HEK293T (cell line): ENCODE results near the gene HMCN2.

ENCODE experiments used
- CTCF ChIA-PET: fragments of 350-600 bp; formaldehyde crosslinking; extraction: SDS; loops from one replicate; lab custom pipeline; 2021; ENCODE audit warnings: antibody characterized with exemption, inconsistent platforms; lab: Yijun Ruan, JAX
- POLR2A ChIA-PET: fragments of 350-600 bp; formaldehyde crosslinking; extraction: SDS; loops from one replicate; lab custom pipeline; 2020; ENCODE audit warnings: antibody characterized with exemption, inconsistent platforms; lab: Yijun Ruan, JAX
- DNase-seq: peaks from one replicate; pipeline ENCODE4 v3.0.0; 2012; ENCODE audit warnings: mixed read lengths; ENCODE audit errors: extremely low spot score
- ARNT ChIP-seq: fragments of 450-650 bp; IDR thresholded peaks from 2 replicates; pipeline ENCODE4 v1.6.1; 2017; ENCODE audit warnings: mild to moderate bottlenecking
- BHLHE40 ChIP-seq: fragments of 450-650 bp; IDR thresholded peaks from 2 replicates; pipeline ENCODE4 v1.6.1; 2016; ENCODE audit warnings: mild to moderate bottlenecking, moderate library complexity, borderline replicate concordance
- CTBP1 ChIP-seq: fragments of 450-650 bp; IDR thresholded peaks from 2 replicates; pipeline ENCODE4 v1.6.1; 2016; ENCODE audit warnings: borderline replicate concordance
- ELF4 ChIP-seq: fragments of 450-650 bp; IDR thresholded peaks from 2 replicates; pipeline ENCODE4 v1.6.1; 2017; ENCODE audit warnings: antibody characterized with exemption
- FOXA1 ChIP-seq: fragments of 450-650 bp; IDR thresholded peaks from 2 replicates; pipeline ENCODE4 v1.6.1; 2016; ENCODE audit warnings: mild to moderate bottlenecking
- FOXK2 ChIP-seq: fragments of 450-650 bp; IDR thresholded peaks from 2 replicates; pipeline ENCODE4 v1.6.1; 2016; ENCODE audit warnings: mild to moderate bottlenecking
- FOXM1 ChIP-seq: fragments of 450-650 bp; IDR thresholded peaks from 2 replicates; pipeline ENCODE4 v1.6.1; 2017; ENCODE audit warnings: mild to moderate bottlenecking, borderline replicate concordance
- HDGF ChIP-seq: fragments of 450-650 bp; IDR thresholded peaks from 2 replicates; pipeline ENCODE4 v1.6.1; 2017; ENCODE audit warnings: antibody characterized with exemption, borderline replicate concordance
- L3MBTL2 ChIP-seq: fragments of 450-650 bp; conservative IDR thresholded peaks from 2 replicates; pipeline ENCODE4 v1.6.1; 2016; ENCODE audit warnings: mild to moderate bottlenecking
- LEF1 ChIP-seq: fragments of 450-650 bp; IDR thresholded peaks from 2 replicates; pipeline ENCODE4 v1.6.1; 2017; ENCODE audit warnings: mild to moderate bottlenecking, borderline replicate concordance
- NFRKB ChIP-seq: fragments of 450-650 bp; IDR thresholded peaks from 2 replicates; pipeline ENCODE4 v1.6.1; 2016; ENCODE audit warnings: mild to moderate bottlenecking, moderate library complexity
- SP1 ChIP-seq: fragments of 450-650 bp; IDR thresholded peaks from 2 replicates; pipeline ENCODE4 v1.6.1; 2017
- SUZ12 ChIP-seq: fragments of 450-650 bp; IDR thresholded peaks from 2 replicates; pipeline ENCODE4 v1.6.1; 2016; ENCODE audit warnings: mild to moderate bottlenecking
- TARDBP ChIP-seq: fragments of 450-650 bp; IDR thresholded peaks from 2 replicates; pipeline ENCODE4 v1.6.1; 2016
- ZNF384 ChIP-seq: fragments of 450-650 bp; IDR thresholded peaks from 2 replicates; pipeline ENCODE4 v1.6.1; 2016
- TF ChIP-seq, protein P1 (sequence below): fragments of 450-650 bp; IDR thresholded peaks from 2 replicates; pipeline ENCODE4 v1.6.1; 2016

HMCN2 gene

DNA sequence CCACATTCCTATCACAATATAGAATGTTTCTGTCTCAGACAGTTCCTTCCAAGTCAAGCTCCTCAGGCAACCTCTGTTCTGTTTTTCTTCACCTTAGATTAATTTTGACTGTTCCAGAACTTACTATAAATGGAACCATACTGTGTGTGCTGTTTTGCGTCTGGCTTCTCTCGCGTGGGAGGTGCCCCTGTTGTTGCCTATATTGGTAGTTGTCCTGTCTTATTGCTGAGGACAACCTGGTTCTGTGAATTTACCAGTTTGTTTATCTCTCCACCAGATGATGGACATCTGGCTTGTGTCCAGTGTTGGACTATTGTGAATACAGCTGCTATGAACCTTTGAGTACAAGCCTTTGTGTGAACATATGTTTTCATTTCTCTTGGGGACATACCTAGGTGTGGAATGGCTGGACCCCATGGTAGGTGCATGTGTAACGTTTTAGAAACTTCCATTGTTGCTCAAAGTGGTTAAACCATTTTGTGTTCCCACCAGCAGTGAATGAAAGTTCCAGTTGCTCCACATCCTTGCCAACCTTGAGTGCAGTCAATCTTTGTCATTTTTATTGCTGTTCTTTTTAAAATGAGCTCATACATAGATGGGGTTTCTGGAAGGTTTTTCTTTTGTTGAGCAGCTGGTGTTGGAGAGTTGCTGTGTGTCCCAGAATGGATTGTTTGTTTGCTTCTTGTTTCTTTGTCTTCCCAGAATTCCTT, 18.1 kb downstream of the HMCN2 start:
- ChIA-PET CTCF (interaction anchor here (0.7 kb wide), 1 partner anchor 28 kb away, joined by 4 read pairs; no protein-coding TSS in a partner anchor), POLR2A (no interaction called here)
- DNase-seq = no peak
- no peak for TF ChIP-seq LEF1
- no peak for TF ChIP-seq TARDBP
- TF ChIP-seq FOXM1 = no peak
- TF ChIP-seq, protein P1, sequence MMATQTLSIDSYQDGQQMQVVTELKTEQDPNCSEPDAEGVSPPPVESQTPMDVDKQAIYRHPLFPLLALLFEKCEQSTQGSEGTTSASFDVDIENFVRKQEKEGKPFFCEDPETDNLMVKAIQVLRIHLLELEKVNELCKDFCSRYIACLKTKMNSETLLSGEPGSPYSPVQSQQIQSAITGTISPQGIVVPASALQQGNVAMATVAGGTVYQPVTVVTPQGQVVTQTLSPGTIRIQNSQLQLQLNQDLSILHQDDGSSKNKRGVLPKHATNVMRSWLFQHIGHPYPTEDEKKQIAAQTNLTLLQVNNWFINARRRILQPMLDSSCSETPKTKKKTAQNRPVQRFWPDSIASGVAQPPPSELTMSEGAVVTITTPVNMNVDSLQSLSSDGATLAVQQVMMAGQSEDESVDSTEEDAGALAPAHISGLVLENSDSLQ = 0 out of 2 replicates have a peak, but pooled peaks have one; percentile 21
- TF ChIP-seq HDGF = no peak

DNA sequence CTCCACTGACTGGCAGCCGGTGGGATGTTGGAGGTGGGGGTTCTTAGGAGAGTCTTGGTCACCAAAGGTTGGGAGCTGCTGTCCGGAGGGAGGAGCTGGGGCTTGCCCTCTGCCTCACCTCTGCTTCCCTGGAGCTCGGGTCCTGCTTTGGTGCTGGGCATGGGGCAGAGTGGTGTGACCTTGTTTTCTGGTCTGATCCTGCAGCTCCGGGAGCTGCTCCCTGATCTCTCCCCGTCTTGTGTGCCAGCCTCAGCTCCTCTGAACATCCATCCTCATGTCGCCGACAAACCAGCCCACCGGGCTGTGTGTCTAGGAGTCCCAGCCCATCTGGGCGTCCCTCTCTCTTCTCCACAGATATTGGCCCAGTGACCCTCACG, 18.7 kb downstream of the HMCN2 start:
- ChIA-PET POLR2A (no interaction called here), CTCF (interaction anchor here (0.7 kb wide), 1 partner anchor 28 kb away, joined by 4 read pairs; no protein-coding TSS in a partner anchor)
- TF ChIP-seq FOXM1 (no peak), FOXK2 (no peak), FOXA1 (no peak), CTBP1 (no peak), NFRKB (no peak), ELF4 (no peak), L3MBTL2 (no peak)
- TF ChIP-seq, protein P1 = no peak
- no peak for DNase-seq

DNA sequence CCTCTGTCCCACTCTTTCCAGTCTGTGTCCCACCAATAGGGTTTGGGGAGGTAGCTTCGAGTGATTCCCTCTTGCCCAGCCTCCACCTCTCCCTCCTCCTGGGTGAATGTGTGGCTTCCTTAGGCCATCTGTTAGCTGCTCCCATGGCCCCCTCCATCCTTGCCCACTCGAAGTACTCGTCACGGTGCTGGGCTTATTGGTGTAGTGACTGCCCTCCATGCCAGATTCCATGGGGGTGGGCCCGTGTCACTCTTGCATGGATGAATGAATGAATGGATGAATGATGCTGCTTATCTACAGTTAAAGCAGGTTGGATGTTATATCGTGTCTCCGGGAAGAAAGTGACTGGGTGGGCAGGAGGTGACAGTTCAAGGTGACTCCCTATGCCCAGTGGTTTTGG, 19.1 kb downstream of the HMCN2 start:
- ChIA-PET POLR2A (no interaction called here), CTCF (no interaction called here)
- TF ChIP-seq LEF1 = no peak
- TF ChIP-seq ELF4 = no peak
- no peak for TF ChIP-seq FOXA1
- no peak for TF ChIP-seq ZNF384
- TF ChIP-seq, protein P1 = no peak
- TF ChIP-seq CTBP1 = no peak
- no peak for TF ChIP-seq FOXM1
- TF ChIP-seq SUZ12 = no peak
- no peak for TF ChIP-seq BHLHE40
- TF ChIP-seq SP1 = no peak
- no peak for TF ChIP-seq L3MBTL2
- DNase-seq = no peak

DNA sequence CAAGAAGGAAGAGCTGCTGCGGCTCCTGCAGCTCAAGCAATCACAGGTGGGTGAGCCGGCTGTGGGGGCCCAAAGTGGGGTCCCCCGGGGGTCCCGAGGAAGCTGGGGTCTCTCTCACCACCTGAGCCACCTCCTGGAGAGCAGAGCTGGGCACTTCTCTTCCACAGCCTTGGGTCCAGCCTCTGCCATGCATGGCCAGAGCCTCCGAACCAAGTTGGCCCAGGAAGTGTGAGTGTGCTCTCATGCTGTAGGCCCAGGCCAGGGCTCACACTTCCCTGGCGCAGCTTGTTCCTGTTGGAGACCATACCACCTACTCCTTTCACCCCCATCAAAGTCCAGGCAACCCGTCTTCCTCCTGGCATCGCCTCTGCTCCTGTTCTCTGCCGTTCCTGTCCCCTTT, 19.7 kb downstream of the HMCN2 start:
- no peak for TF ChIP-seq HDGF
- TF ChIP-seq ARNT = no peak
- no peak for TF ChIP-seq CTBP1
- no peak for TF ChIP-seq SP1
- no peak for TF ChIP-seq LEF1
- TF ChIP-seq SUZ12 = no peak
- TF ChIP-seq FOXM1 = no peak
- no peak for TF ChIP-seq ZNF384
- TF ChIP-seq ELF4 = no peak
- TF ChIP-seq NFRKB = no peak
- no peak for TF ChIP-seq L3MBTL2
- TF ChIP-seq BHLHE40 = no peak
- TF ChIP-seq TARDBP = no peak
- no peak for TF ChIP-seq FOXK2
- TF ChIP-seq FOXA1 = no peak
- TF ChIP-seq, protein P1 = no peak
- POLR2A ChIA-PET = no interaction called here

DNA sequence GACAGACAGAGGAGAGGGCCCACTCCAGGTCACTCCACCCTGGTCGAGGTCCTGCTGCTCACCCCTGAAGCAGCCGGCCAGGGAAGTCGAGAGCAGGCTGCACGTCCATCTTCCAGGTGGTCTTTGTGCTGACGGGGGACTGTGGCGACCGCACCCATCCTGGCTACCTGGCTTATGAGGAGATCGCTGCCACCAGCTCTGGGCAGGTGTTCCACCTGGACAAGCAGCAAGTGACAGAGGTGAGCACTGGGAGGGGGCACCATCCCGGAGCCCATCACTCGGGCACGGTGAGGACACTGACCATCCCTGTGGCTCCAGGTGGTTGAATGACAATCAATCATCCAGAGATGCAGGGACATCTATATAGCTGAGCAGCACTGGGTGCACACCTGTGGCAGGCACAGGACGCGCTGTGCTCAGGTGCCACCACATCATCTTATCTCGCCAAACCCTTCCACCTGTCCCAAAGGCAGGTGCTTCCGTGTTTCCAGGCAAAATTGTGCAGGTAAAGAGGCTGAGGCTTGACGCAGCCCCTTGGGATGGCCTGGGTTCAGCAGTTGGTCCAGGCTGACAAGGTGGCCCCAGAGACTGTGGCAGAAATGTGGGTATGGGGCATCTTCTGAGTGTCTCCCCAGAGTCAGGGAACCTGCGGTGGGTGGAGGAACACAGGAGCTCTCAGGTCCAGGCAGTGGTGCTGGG, 20.7 kb downstream of the HMCN2 start:
- CTCF ChIA-PET = no interaction called here
- POLR2A ChIA-PET = no interaction called here
- TF ChIP-seq SP1 (no peak), L3MBTL2 (no peak), BHLHE40 (no peak), SUZ12 (no peak), LEF1 (no peak), TARDBP (no peak), ARNT (no peak), HDGF (no peak), CTBP1 (no peak), ELF4 (no peak), FOXM1 (no peak), NFRKB (no peak), ZNF384 (no peak), FOXA1 (no peak), FOXK2 (no peak)
- TF ChIP-seq, protein P1 = no peak
- DNase-seq = no peak

More for the DNA sequence above, 19.7 kb downstream of the HMCN2 start:
- DNase-seq = no peak
- CTCF ChIA-PET = no interaction called here
